Stimulated activated CD4-positive, alpha-beta T cell treated with anti-CD3 and anti-CD28 coated beads, TNF-alpha, amount 100 ng/mL, for 24 hours (primary cell): ENCODE measurements around the gene SAMD1.

Experiments used
- DNase-seq, 3 experiments: peaks; one replicate each; pipeline ENCODE4 v3.0.0-alpha.2; 2020; ENCODE audit warnings: low read depth in 3 of 3

The SAMD1 gene

DNA sequence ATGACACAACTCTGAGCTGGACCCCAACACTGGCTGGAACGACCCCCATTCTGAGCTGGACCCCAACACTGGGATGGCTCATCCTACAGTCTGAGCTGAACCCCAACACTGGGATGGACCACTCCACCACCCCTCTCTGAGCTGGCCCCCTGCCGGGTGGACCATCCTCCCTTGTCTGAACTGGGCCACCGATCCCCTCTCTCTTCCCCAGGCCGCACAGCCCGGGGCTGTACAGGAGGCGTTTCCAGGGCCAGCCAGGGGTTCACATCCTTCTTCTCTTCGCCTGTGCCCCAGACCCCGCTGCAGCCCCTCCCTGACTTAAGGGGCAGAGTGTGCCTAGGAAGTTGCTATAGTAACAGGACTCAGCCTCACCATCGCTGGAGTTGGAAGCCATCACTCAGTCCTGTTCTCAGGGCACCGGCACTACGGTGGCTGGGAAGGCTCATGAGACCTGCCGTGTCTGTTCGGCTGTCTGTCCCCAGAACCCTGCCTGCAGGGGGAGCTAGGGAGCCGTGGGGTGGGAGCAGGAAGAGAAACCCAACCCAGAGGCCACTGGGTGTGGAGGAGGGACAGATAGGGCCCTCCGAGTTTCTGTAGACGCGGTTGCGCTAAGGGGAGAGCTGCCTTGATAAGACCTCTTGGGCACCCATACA, 23.3 kb upstream of the SAMD1 start:
- DNase-seq = peak in 1 of 3 experiments; percentile 55

DNA sequence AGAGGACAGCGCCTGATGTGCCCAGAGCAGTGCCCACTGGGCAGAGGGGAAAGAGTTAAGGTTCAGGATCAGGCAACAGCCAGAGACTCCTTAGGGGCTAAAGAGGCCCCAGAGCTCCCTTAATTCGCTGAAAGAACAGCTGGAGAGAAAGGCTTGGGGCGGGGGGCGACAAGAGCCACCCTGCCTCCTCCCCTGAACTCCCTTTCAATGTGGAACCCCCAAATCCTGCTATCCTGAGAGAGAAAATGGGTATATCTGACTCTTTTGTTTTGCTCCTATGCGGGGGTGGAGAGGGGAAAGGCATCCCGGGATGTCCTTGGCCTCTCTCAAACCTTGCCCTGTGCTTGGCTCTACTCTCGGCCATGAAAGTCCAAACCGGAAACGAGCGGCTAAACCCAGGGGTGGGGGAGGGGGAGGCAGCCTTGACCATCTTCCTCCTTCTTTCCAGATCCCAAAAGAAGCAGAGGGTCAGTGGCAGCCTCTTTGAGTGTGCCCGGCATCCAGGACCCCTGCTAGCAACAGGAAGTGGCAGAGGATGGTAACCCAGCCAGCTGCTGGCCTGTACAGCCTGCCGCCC, 22.3 kb upstream of the SAMD1 start:
- no peak for DNase-seq

- no peak for DNase-seq
Measured at GRCh38 chr19:14112051-14112808, 21.7 kb upstream of the SAMD1 start.

- DNase-seq = no peak
Measured at GRCh38 chr19:14111486-14111885, 20.9 kb upstream of the SAMD1 start.

GRCh38 chr19:14110650-14111049, 20.1 kb upstream of the SAMD1 start:
- no peak for DNase-seq

GRCh38 chr19:14107581-14108461, 17.3 kb upstream of the SAMD1 start:
- no peak for DNase-seq

- no peak for DNase-seq
Measured at GRCh38 chr19:14106840-14107239, 16.3 kb upstream of the SAMD1 start.

GRCh38 chr19:14105680-14106079, 15.1 kb upstream of the SAMD1 start:
- DNase-seq = no peak

GRCh38 chr19:14103310-14103709, 12.8 kb upstream of the SAMD1 start:
- no peak for DNase-seq

- DNase-seq = no peak
Measured at GRCh38 chr19:14102756-14103155, 12.2 kb upstream of the SAMD1 start.

DNA sequence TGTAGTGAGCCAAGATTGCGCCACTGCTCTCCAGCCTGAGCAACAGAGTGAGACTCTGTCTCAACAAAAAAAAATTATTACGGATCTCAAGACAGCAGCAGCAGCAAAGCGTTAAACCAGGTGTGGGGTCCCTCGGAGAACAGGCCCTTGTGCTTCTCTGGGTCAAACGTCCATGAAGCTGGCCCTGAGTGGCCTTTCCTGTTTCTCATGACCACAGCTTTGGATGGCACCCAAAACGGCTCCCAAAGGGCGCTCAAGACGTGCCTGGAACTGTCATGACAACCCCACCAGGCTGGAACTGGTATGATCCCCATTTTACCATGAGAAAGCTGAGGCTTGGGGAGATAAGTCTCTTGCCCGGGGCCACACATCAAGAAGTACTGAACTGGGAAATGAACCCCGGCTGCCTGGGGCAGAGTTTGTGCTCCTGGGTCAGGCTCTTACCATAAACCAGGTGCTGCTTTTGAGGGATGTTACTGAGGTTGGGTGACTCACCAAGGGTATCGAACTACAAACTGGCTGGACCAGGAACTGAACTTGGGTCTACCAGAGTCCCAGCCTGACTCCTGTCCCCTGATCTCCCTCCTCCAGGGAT, 11.6 kb upstream of the SAMD1 start:
- DNase-seq = no peak

- no peak for DNase-seq
Measured at GRCh38 chr19:14101003-14101545, 10.5 kb upstream of the SAMD1 start.

DNA sequence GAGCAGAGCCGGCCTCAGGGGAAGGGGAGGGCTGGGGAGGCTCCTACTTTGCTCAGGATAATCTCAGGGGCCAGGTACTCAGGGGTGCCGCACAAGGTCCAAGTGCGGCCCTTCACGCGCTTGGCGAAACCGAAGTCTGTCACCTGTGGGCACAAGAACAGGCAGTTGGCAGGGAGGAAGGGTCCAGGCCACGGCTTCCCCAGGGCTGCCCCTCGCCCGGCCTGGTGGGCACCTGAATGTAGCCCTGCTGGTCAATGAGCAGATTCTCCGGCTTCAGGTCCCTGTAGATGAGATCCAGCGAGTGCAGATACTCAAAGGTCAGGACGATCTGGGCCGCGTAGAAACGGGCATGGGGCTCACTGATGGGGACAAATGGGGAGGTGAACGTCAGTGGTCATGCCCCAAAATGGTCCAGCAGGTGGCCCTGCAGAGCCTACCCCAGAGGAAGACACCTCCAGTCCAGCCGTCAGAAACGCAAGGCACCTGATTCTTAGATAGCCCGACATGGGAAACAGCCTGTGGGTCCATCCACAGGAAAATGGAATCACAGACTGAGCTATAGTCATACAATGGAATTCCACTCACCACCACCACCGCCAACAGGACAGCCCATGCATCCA, 7.1 kb upstream of the SAMD1 start:
- no peak for DNase-seq

GRCh38 chr19:14096272-14096992, 5.9 kb upstream of the SAMD1 start:
- DNase-seq = no peak

DNA sequence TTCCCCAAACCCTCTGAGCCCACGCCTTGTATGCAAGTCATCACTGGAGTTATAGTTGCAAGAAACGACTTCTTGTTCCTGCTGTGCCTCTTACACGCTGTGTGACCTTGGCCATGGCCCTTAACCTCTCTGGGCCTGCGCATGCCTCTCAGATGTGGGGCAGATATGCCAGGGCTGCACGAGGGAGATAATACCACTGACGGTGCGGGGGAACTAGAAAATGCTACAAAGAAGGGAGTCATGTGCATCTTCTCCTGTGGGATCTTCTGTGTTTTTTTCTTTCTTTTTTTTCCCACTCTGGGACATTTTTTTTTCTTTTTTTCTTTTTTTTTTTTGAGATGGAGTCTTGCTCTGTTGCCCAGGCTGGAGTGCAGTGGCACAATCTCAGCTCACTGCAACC, 4.3 kb upstream of the SAMD1 start:
- no peak for DNase-seq

DNA sequence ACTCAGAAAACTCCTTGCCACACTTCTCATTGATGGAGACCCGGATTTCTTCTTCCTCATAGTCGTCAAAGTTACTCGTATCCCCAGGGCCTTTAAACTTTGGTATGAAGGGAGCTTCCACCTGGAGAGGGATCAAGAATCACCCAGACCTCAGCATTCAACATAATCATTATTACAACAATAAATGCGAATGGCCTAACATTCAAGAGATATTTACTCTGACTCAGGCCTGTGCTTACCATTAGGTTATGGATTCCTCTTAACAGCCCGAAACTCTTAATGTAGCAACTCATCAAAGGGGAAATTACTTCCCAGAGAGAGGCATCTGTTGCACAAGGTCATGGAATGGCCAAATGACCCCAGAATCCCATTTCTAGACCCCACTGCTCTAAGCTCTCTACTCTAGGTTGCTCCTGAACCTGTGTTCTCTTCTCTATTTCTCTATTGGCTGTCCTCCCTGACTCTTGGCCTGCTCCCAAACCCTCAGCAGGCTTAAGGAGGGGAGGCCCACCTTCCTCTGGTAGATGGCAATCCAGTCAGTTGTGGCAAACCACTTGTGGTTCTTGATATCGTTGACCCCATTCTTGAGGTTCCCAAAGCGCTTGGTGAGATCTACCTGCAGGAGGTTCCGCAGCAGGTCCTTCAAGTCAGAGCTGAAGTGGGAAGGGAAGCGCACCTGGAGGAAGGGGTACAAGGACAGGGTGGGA, 2.7 kb upstream of the SAMD1 start:
- no peak for DNase-seq

GRCh38 chr19:14091813-14092462, 1.4 kb upstream of the SAMD1 start:
- peak in 1 of 3 experiments; percentile 47 for DNase-seq

GRCh38 chr19:14091081-14091812, 696 bp upstream of the SAMD1 start:
- peak in 2 of 3 experiments; percentile 20 to 77 for DNase-seq
